ENCODE results near the gene CIB4. TPM values are rescaled to one million over a fixed set of nuclear protein-coding genes. Genes with fewer than 3 reads are reported as not detected.

Gene CIB4
- total RNA-seq, 1 experiment from 2014 or later, result not detected

DNA sequence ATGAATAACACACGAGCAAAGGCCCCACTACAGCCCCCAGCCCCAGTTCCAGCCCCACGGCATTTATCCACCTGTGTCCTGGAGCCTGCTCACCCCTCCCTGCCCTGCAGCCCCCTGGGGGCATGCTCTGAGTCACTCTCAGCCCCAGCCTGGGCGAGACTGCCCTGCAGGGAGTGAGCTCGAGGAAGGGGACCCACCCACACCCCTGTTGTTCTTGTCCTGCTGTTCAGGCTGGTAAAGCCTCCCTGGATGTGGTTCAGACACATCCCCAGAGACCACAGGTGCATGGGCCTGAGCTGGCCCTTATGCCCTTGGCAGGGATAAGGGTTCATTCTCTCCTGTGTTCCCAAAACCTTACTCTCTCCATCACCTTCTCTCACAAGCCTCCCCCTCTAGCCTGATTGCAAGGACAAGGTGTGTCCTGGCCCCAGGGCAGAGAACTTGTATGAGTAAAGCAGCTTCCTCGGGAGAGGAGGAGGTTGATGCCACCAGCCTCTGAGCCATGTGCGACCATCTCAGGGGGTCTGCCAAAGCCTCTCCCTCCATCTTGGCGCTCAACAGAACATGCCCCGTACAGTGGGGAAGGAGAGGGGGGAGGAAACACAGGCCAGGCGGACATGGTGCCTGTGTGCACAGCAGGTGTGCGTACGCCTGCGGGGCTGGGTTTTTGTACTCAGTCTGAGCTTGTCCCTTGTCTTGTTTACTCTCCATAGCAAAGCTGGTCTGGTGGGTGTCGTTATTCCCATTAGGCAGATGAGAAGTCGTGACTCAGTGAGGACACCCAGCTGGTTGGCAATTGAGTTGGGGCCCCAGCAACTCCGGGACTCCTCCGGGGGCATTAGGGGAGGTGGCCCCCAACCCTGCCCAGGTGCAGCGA, 64.4 kb downstream of the CIB4 start:
- DNase-seq (ENCODE audit: low spot score) (no peak), ATAC-seq (no peak)
- Mint-ChIP-seq H3K36me3 (no peaks in the 10 kb centered on the region), H3K27ac (no peak overlapping the region), H3K4me1 (peaks cover 10% of the 10 kb centered on the region), H3K9me3 (no peaks in the 10 kb centered on the region), H3K4me3 (no peak overlapping the region), H3K27me3 (ENCODE audit: low read depth) (peaks cover 24% of the 10 kb centered on the region)
- ChIA-PET CTCF (interaction anchor here (0.6 to 4.1 kb wide), 32 partner anchors 7 to 440 kb away, joined by 3 to 97 read pairs (median 6); a partner anchor contains a TSS), POLR2A (no interaction called here)
- TF ChIP-seq ZNF121 (CRISPR knock-in tag; IDR thresholded peaks at IDR 0.05) (no peak), ESRRA (CRISPR knock-in tag; IDR thresholded peaks at IDR 0.05; ENCODE audit: borderline replicate concordance) (no peak)

DNA sequence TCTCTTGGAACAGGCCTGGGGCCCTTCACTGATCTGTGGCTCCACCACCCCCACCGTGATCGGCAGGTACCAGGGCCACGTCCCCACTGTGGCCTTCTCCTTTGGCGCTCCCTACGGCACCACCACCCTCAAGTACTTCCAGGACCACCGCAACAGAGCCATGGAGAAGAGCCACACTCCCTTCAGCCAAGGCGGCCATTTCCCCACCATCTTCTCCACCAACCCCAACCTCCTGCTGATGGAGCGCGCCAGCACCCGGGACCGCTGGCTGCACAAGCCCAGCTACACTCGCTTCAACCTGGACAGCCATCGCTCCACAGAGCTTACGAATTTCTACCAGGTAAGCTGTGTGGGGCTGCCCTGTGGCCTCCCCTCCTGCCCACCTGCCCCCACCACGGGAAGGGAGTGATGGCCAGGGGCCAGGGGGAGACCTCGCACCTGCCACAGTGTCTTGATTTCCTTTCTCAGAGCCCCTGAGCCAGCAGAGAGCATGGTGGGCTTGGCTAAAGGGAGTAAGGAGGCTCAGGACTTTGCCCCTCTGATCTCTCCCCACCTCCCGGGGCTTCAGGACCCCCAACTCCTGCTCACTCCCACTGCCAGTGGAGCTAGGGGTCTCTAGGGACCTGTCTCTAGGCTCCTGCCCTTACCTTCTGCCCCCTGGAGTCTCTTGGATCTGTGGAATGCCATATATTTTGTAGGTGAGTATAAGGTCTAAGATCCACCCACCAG, 65.2 kb downstream of the CIB4 start:
- POLR2A ChIA-PET, result no interaction called here
- no peaks in the 10 kb centered on the region for H3K9me3 Mint-ChIP-seq

More for the DNA sequence above, 65.2 kb downstream of the CIB4 start:
- H3K4me3 Mint-ChIP-seq, result no peak overlapping the region
- ATAC-seq, result no peak
- no peaks in the 10 kb centered on the region for H3K36me3 Mint-ChIP-seq
- H3K27me3 Mint-ChIP-seq (ENCODE audit: low read depth), result peaks cover 24% of the 10 kb centered on the region
- peaks cover 10% of the 10 kb centered on the region for H3K4me1 Mint-ChIP-seq
- DNase-seq (ENCODE audit: low spot score), result no peak
- TF ChIP-seq, protein P1, sequence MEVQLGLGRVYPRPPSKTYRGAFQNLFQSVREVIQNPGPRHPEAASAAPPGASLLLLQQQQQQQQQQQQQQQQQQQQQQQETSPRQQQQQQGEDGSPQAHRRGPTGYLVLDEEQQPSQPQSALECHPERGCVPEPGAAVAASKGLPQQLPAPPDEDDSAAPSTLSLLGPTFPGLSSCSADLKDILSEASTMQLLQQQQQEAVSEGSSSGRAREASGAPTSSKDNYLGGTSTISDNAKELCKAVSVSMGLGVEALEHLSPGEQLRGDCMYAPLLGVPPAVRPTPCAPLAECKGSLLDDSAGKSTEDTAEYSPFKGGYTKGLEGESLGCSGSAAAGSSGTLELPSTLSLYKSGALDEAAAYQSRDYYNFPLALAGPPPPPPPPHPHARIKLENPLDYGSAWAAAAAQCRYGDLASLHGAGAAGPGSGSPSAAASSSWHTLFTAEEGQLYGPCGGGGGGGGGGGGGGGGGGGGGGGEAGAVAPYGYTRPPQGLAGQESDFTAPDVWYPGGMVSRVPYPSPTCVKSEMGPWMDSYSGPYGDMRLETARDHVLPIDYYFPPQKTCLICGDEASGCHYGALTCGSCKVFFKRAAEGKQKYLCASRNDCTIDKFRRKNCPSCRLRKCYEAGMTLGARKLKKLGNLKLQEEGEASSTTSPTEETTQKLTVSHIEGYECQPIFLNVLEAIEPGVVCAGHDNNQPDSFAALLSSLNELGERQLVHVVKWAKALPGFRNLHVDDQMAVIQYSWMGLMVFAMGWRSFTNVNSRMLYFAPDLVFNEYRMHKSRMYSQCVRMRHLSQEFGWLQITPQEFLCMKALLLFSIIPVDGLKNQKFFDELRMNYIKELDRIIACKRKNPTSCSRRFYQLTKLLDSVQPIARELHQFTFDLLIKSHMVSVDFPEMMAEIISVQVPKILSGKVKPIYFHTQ (CRISPR knock-in tag; IDR thresholded peaks at IDR 0.05), result no peak
- TF ChIP-seq OVOL2 (CRISPR knock-in tag; IDR thresholded peaks at IDR 0.05; ENCODE audit: borderline replicate concordance) (no peak), IRF2 (CRISPR knock-in tag; IDR thresholded peaks at IDR 0.05; ENCODE audit: borderline replicate concordance, low read depth) (no peak), GABPB1 (CRISPR knock-in tag; IDR thresholded peaks at IDR 0.05) (no peak), MYBL2 (CRISPR knock-in tag; IDR thresholded peaks at IDR 0.05) (no peak), FOXK1 (CRISPR knock-in tag; IDR thresholded peaks at IDR 0.05) (no peak), SOX15 (CRISPR knock-in tag; IDR thresholded peaks at IDR 0.05) (no peak), TP53 (CRISPR knock-in tag; IDR thresholded peaks at IDR 0.05) (no peak), ZNF232 (CRISPR knock-in tag; IDR thresholded peaks at IDR 0.05) (no peak), JUN (CRISPR knock-in tag; IDR thresholded peaks at IDR 0.05) (no peak), ZNF121 (CRISPR knock-in tag; IDR thresholded peaks at IDR 0.05) (no peak), CREM (CRISPR knock-in tag; IDR thresholded peaks at IDR 0.05) (no peak), RELA (CRISPR knock-in tag; IDR thresholded peaks at IDR 0.05; ENCODE audit: borderline replicate concordance) (no peak), FOXJ3 (CRISPR knock-in tag; IDR thresholded peaks at IDR 0.05; ENCODE audit: borderline replicate concordance) (no peak), ZNF671 (CRISPR knock-in tag; IDR thresholded peaks at IDR 0.05) (no peak)
- TF ChIP-seq, protein P2, sequence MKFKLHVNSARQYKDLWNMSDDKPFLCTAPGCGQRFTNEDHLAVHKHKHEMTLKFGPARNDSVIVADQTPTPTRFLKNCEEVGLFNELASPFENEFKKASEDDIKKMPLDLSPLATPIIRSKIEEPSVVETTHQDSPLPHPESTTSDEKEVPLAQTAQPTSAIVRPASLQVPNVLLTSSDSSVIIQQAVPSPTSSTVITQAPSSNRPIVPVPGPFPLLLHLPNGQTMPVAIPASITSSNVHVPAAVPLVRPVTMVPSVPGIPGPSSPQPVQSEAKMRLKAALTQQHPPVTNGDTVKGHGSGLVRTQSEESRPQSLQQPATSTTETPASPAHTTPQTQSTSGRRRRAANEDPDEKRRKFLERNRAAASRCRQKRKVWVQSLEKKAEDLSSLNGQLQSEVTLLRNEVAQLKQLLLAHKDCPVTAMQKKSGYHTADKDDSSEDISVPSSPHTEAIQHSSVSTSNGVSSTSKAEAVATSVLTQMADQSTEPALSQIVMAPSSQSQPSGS (CRISPR knock-in tag; IDR thresholded peaks at IDR 0.05; ENCODE audit: borderline replicate concordance, low read depth), result no peak
- TF ChIP-seq, protein P3, sequence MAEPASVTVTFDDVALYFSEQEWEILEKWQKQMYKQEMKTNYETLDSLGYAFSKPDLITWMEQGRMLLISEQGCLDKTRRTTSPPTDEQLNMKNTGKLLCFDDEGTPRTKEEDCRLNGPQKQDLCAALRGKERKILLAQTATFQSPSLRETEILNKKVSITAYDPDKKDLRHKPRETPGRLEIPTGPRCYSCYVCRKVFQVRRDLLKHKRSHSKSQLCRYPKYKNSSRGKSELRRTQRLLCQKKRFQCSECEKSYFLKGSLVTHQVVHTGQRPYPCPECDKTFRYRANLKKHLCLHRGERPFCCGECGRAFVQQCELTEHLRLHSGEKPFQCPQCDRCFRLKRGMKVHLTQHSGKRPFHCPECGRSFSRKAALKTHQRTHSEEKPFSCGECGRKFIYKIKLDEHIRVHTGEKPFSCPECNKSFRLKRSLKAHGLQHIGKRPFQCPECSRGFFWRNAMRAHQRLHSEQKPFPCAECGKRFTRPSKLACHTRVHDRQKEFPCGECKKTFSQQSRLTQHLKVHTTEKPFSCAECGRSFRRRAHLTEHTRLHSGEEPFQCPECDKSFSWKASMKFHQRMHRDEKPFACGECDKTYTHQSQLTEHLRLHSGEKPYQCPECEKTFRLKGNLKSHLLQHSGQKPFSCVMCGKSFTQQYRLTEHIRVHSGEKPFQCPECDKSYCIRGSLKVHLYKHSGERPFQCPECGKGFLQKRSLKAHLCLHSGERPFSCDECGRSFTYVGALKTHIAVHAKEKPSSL (CRISPR knock-in tag; conservative IDR thresholded peaks at IDR 0.05), result no peak
- TF ChIP-seq, protein P4, sequence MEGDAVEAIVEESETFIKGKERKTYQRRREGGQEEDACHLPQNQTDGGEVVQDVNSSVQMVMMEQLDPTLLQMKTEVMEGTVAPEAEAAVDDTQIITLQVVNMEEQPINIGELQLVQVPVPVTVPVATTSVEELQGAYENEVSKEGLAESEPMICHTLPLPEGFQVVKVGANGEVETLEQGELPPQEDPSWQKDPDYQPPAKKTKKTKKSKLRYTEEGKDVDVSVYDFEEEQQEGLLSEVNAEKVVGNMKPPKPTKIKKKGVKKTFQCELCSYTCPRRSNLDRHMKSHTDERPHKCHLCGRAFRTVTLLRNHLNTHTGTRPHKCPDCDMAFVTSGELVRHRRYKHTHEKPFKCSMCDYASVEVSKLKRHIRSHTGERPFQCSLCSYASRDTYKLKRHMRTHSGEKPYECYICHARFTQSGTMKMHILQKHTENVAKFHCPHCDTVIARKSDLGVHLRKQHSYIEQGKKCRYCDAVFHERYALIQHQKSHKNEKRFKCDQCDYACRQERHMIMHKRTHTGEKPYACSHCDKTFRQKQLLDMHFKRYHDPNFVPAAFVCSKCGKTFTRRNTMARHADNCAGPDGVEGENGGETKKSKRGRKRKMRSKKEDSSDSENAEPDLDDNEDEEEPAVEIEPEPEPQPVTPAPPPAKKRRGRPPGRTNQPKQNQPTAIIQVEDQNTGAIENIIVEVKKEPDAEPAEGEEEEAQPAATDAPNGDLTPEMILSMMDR (IDR thresholded peaks at IDR 0.05), result no peak
- CTCF ChIA-PET, result interaction anchor here (2.1 to 4.1 kb wide), 4 partner anchors 17 to 56 kb away, joined by 17 to 97 read pairs (median 60); a partner anchor contains a TSS
- no peak overlapping the region for H3K27ac Mint-ChIP-seq

All from WTC11 (cell line).